Measurements from ENCODE around the gene SPINK2.

GRCh38 chr4:56828784-56829535, 7.5 kb upstream of the SPINK2 start:
- TF ChIP-seq CTCF (IDR thresholded peaks at IDR 0.05) = no peak
- TF ChIP-seq POLR2AphosphoS5 (IDR thresholded peaks at IDR 0.05; ENCODE audit: low read depth, low read length) = no peak
- no peak for TF ChIP-seq TAF1 (IDR thresholded peaks at IDR 0.05; ENCODE audit: borderline replicate concordance, low read depth, low read length)
- TF ChIP-seq GATA2 (CRISPR knock-in tag; IDR thresholded peaks at IDR 0.05) = no peak
- TF ChIP-seq GABPA (IDR thresholded peaks at IDR 0.05; ENCODE audit: low read depth) = no peak
- TF ChIP-seq FOXM1 (IDR thresholded peaks at IDR 0.05; ENCODE audit: low read depth) = no peak
- TF ChIP-seq RFX5 (IDR thresholded peaks at IDR 0.05; ENCODE audit: low read length) = no peak
- no peak for TF ChIP-seq RCOR1 (IDR thresholded peaks at IDR 0.05; ENCODE audit: low read length)
- no peak for TF ChIP-seq EZH2phosphoT487 (IDR thresholded peaks at IDR 0.05; ENCODE audit: borderline replicate concordance, low read depth)
- no peak for TF ChIP-seq TEAD4 (IDR thresholded peaks at IDR 0.05; ENCODE audit: borderline replicate concordance, insufficient read depth)
- TF ChIP-seq SMC3 (IDR thresholded peaks at IDR 0.05; ENCODE audit: low read depth, low read length) = no peak
- no peak for TF ChIP-seq YY1 (IDR thresholded peaks at IDR 0.05; ENCODE audit: low read depth)
- no peak for TF ChIP-seq RAD21 (IDR thresholded peaks at IDR 0.05; ENCODE audit: low read length)
